ENCODE data around the gene KCNJ4.
"Not testable (repeated sequence)": the region's sequence is repeated elsewhere in the genome, so short reads cannot be mapped to it uniquely, and the experiment has no call there.

Gene KCNJ4

GRCh38 chr22:38471237-38471636 lies 16.2 kb upstream of the KCNJ4 start:
- no peak for DNase-seq (ENCODE audit: low read depth in 1 of 2, low spot score in 1 of 2)

DNA sequence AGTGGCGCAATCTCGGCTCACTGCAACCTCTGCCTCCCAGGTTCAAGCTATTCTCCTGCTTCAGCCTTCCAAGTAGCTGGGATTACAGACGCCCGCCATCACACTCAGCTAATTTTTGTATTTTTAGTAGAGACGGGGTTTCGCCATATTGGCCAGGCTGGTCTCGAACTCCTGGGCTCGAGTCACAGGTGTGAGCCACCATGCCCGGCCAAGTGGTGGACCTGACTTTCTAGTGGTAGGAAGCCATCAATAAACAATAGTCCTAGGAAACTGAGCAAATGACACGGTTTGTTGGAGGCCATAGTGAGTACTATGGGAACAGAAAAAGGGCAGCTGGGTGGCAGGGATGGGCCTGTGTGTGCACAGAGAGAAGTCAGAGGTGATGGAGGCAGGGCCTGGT lies 15.2 kb upstream of the KCNJ4 start:
- not testable (repeated sequence) for DNase-seq (ENCODE audit: low read depth in 1 of 2, low spot score in 1 of 2)

GRCh38 chr22:38469306-38469781 lies 14.3 kb upstream of the KCNJ4 start:
- no peak for DNase-seq (ENCODE audit: low read depth in 1 of 2, low spot score in 1 of 2)

- DNase-seq (ENCODE audit: low read depth in 1 of 2, low spot score in 1 of 2) = no peak
Observed at GRCh38 chr22:38468443-38469305, 13.7 kb upstream of the KCNJ4 start.

GRCh38 chr22:38467904-38468442 lies 13.0 kb upstream of the KCNJ4 start, which contains the start of gene KDELR3:
TSS of gene KDELR3 (plus strand) at chr22:38468096. CDS start at chr22:38468234, 138 bp downstream.
- peak; percentile 23 to 29 for DNase-seq (ENCODE audit: low read depth in 1 of 2, low spot score in 1 of 2)

GRCh38 chr22:38467438-38467903 lies 12.5 kb upstream of the KCNJ4 start:
- no peak for DNase-seq (ENCODE audit: low read depth in 1 of 2, low spot score in 1 of 2)

- DNase-seq (ENCODE audit: low read depth in 1 of 2, low spot score in 1 of 2) = no peak
Observed at GRCh38 chr22:38465673-38466490, 10.9 kb upstream of the KCNJ4 start.

GRCh38 chr22:38464992-38465672 lies 10.1 kb upstream of the KCNJ4 start:
- DNase-seq (ENCODE audit: low read depth in 1 of 2, low spot score in 1 of 2) = no peak

- no peak for DNase-seq (ENCODE audit: low read depth in 1 of 2, low spot score in 1 of 2)
Observed at GRCh38 chr22:38462960-38463784, 8.2 kb upstream of the KCNJ4 start.

- DNase-seq (ENCODE audit: low read depth in 1 of 2, low spot score in 1 of 2) = peak; percentile 22 to 30
Observed at GRCh38 chr22:38461414-38462081, 6.5 kb upstream of the KCNJ4 start.

GRCh38 chr22:38461057-38461413 lies 6.0 kb upstream of the KCNJ4 start:
- no peak for DNase-seq (ENCODE audit: low read depth in 1 of 2, low spot score in 1 of 2)

GRCh38 chr22:38460426-38460840 lies 5.4 kb upstream of the KCNJ4 start:
- no peak for DNase-seq (ENCODE audit: low read depth in 1 of 2, low spot score in 1 of 2)

GRCh38 chr22:38456841-38457699 lies 2.1 kb upstream of the KCNJ4 start:
- no peak for DNase-seq (ENCODE audit: low read depth in 1 of 2, low spot score in 1 of 2)

DNA sequence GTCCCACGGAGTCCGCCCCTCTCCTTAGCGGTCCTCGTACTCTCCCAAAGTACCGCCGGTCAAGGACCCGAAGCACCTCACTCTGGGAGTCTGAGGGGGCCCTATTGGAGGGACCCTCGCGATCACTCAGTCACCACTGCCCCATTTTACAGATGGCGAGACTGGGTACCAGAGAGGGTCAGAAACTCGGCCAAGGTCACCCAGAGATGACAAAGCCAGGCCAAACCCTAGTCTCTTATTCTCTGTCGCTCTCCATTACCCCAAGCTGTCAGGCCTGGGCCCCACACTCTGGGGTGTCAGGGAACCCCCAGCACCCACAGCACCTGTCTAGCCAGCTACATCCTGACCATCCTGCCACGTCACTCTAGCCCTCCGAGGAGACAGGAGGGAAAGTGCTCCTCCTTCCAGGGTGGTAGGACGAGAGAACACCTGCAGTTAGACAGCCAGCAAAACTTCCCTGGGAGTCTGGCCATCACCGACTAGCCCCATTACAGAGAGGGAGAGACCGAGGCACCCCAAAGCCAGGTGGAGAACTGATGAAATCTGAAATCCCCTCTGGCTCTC lies 1.4 kb upstream of the KCNJ4 start:
- DNase-seq (ENCODE audit: low read depth in 1 of 2, low spot score in 1 of 2) = no peak

GRCh38 chr22:38455530-38456271 lies 702 bp upstream of the KCNJ4 start:
- DNase-seq (ENCODE audit: low read depth in 1 of 2, low spot score in 1 of 2) = no peak

GRCh38 chr22:38454353-38455075 lies 485 bp downstream of the KCNJ4 start:
- DNase-seq (ENCODE audit: low read depth in 1 of 2, low spot score in 1 of 2) = no peak

- no peak for DNase-seq (ENCODE audit: low read depth in 1 of 2, low spot score in 1 of 2)
Observed at GRCh38 chr22:38453996-38454352, 1.0 kb downstream of the KCNJ4 start.
